NCI-H526 treated with DMSO at 0.1 percent for 48 hours (cell line): ENCODE results near the gene LYPD8.

Source experiments
- DNase-seq: peaks from one replicate; lab custom pipeline; 2025; lab: John Stamatoyannopoulos, UW

Gene LYPD8

DNA sequence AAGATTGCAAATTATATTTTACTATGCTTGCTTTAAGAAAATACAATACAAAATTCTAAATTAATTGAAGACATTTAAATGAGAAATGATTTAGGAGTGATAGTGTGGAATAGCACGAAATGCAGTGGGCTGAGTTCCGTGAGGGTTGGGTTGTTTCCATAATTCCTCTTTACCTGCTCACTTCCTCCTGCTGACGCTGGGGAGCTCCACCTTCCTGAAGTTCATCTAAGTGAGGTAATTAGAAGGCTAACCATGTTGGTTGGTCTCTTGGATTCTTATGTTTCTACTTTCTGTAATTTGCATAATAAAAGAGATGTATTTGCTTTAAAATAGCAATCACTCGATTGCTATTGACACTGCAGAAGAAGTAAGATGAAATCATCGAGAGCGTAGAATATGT lies 57.7 kb downstream of the LYPD8 start:
- no peak for DNase-seq

- no peak for DNase-seq
Observed at GRCh38 chr1:248696774-248697173, 58.8 kb downstream of the LYPD8 start.

- DNase-seq: no peak
Observed at GRCh38 chr1:248696261-248696660, 59.3 kb downstream of the LYPD8 start.

DNA sequence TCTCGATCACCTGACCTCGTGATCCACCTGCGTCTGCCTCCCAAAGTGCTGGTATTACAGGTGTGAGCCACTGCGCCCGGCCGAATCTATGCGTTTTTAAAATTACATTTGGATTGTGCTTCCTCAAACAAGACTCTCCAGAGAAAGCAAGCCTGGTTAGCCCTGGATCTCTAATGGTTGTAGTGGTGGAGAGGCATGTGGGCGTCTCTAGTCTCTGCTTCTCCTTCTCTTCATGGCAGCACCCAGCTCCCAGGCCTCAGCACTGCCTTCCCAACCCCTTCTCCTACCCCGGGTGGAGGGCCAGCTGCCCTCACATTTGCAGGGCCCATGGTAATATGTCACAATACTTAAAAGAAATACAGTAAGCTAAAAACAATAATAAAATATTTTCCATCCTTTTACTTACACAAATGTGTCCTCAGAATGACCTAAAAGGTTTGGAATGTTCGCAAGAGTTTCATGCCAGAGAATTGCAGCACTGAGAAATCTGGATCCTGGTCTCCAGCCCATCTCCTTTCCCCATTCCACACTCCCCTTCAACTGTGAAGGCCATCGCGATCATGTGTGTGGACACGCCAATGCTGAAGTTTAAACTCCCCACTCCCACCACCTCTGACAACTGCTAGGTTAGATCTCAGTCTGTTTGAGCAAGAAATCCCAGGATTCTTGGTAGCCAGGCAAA lies 60.0 kb downstream of the LYPD8 start:
- DNase-seq: no peak

DNA sequence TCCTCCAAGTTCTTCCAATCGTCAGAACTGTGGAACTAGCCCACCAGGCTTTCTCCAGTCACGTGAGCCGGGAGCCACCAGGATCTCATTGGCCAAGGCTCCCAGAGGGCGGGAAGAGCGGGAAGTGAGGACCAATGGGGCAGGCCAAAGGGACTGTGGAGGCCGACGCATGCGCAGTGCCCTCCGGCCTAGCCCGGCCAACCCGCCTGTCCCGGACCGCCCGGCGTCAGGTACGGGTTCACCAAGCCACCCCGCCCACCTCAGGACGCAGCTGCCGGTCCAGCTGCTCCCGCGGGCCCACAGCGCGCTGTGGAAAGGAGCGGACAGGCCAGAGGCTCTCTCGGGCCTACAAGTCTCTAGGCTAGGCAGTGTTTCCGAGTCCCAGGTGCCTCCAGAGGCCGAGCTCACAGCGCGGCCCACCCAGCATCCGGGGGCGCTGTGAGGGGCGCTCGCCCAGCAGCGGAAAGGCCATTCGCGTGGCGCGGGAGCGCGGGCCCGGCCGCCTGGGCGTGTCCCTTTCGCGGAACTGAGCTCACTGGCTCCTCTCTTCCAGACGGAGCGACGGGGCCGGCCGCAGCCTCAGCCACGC lies 63.9 kb downstream of the LYPD8 start:
- DNase-seq: no peak
